Upper lobe of left lung (tissue), 6 donors: ENCODE measurements around the gene CD276. TPM values are rescaled to one million over a fixed set of nuclear protein-coding genes. Genes with fewer than 3 reads are reported as not detected.
A peak's percentile ranks its signal among the peaks of the same experiment; 100 is the strongest.

ENCODE experiments used
- ATAC-seq, 2 donors: fragments of 200-7000 bp; cut with Tn5 transposase; one replicate each; pipeline ENCODE4 v1.9.1; 2022; ENCODE audit warnings: mild to moderate bottlenecking in 2 of 2, moderate library complexity in 2 of 2; ENCODE audit not compliant: low FRiP score in 2 of 2
- DNase-seq, 2 donors: peaks; one replicate each; pipeline ENCODE4 v3.0.0-alpha.2; 2019 to 2020
- H3K27ac ChIP-seq, 4 donors: fragments of 200-600 bp; sonication (generic); one replicate each; pipeline ENCODE4 v1.5.1; 2016 to 2019
- H3K27me3 ChIP-seq, 4 donors: fragments of 200-600 bp; sonication (generic); one replicate each; pipeline ENCODE4 v1.5.1; 2017 to 2019
- H3K36me3 ChIP-seq, 4 donors: fragments of 200-600 bp; sonication (generic); one replicate each; pipeline ENCODE4 v1.5.1; 2016 to 2019
- H3K4me1 ChIP-seq, 4 donors: fragments of 200-600 bp; sonication (generic); one replicate each; pipeline ENCODE4 v1.5.1; 2018 to 2019
- H3K4me3 ChIP-seq, 4 donors: fragments of 200-600 bp; sonication (generic); one replicate each; pipeline ENCODE4 v1.5.1; 2017 to 2019; ENCODE audit warnings: mild to moderate bottlenecking in 2 of 4, moderate library complexity in 1 of 4
- H3K9me3 ChIP-seq, 4 donors: fragments of 200-600 bp; sonication (generic); one replicate each; pipeline ENCODE4 v1.5.1; 2018 to 2019
- EP300 ChIP-seq, 4 donors: sonication (generic); formaldehyde crosslinking; IDR thresholded peaks; one replicate each; pipeline ENCODE4 v1.5.1; 2017; ENCODE audit warnings: antibody characterized with exemption in 4 of 4, control low read depth in 2 of 4
- POLR2A ChIP-seq, 4 donors: fragments of 450-650 bp; IDR thresholded peaks; one replicate each; pipeline ENCODE4 v1.5.1; 2016 to 2017; ENCODE audit warnings: antibody characterized with exemption in 4 of 4, mild to moderate bottlenecking in 2 of 4
- POLR2AphosphoS5 ChIP-seq, 2 donors: sonication (generic); formaldehyde crosslinking; IDR thresholded peaks; one replicate each; pipeline ENCODE4 v1.5.1; 2017; ENCODE audit warnings: antibody characterized with exemption in 2 of 2
- WGBS, 2 donors: methylation state at CpG; one replicate each; pipeline ENCODE4 v1.1.5; 2017 to 2018; 5-methylcytosine and 5-hydroxymethylcytosine counted together
- total RNA-seq, 6 donors: library from RNA; depleted of rRNA in 4 of 6; stranded (reverse); fragments of >200 nt in 4 of 6; gene quantifications; one replicate each; pipeline versions ENCODE4 v1.1.0 to v1.2.1, GENCODE V29; 2016 to 2021
- TF ChIP-seq, protein P1 (sequence below), 6 experiments: fragments of 450-650 bp in 4 of 6; fragments of 200-600 bp in 2 of 6; sonication (generic) in 2 of 6; IDR thresholded peaks; one replicate each; pipeline ENCODE4 v1.5.1; 2016 to 2019; ENCODE audit warnings: antibody characterized with exemption in 6 of 6
- donor health status: DM: no; HTN: no; CAD: no; lungs with moderate emphysema.
- donor health status: DM: no; HTN: yes; CAD: no; lungs with severe emphysema.

Gene CD276
- total RNA-seq, 6 donors from 2014 or later = 32.2 to 83.6 (median 65.8) TPM

DNA sequence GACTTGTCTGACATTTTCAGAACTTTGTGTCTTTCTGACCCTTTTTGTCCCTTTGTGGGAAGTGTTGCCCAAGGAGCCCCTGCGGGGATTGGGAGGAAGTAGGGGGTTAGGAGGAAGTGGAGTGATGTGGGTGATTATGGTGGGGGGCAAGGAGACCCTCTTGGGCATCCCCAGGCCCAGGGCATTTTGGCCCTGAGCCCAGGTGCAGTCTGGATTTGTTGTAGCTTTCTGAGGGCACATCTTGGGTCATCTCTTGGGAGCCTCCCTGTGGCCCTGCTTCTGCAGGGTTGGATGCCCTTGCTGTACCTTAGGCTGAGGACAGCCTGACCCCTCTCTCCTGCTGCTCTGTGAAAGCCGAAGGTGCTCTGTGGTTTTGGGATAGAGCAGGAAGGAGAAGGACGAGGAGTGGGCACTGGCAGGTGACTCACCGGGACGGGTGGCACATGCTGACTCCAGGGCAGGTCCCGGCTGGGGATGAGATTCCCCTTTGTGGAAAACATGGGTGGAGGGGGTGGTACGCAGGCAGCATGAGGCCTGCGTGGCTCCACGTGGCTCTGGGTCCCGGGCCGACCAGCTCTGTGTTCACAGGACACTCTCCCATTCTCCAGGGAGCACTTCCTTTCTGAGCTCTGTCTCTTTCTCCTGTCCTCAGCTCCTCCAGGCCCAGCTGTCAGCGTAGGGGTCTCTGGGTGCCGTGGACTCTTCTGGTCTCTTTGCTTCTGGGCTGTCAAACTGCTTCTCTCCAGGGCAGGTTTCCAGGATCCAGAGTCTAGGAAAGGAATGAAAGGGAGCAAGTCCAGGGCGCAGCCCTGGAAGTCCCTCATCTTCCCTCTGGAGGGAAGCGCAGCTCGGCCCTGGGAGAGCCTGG is 11.8 kb downstream of the CD276 start:
- no peak overlapping the region for H3K27ac ChIP-seq
- WGBS, 2 donors = 77 to 80% methylated on average over 13 to 16 of the region's 16 CpGs

DNA sequence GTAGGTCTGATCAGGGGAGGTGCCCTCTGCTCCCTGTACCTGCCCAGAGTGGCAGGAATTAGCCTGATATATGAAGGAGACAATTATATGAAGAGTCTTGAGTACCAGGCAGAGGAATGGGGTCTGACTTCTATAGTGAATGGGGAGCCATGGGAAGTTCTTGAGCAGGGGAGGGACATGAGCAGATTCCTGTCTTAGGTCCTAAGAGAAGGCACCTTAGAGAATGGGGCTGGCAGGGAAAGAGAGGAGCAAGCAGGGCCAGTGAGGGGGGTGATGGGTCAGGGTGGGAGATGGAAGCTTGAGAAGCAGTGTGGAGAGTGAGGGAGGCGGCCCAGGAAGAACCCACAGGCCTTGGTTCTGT is 12.4 kb downstream of the CD276 start:
- Histone ChIP-seq H3K36me3 (no peaks in the 10 kb centered on the region), H3K27ac (peak overlapping the region in 1 of 4 donors; percentile 22), H3K4me3 (no peak overlapping the region), H3K4me1 (peaks cover 25 to 32% (median 27%) of the 10 kb centered on the region in 4 donors), H3K27me3 (no peaks in the 10 kb centered on the region), H3K9me3 (no peaks in the 10 kb centered on the region)
- no peak for ATAC-seq
- TF ChIP-seq EP300 (IDR thresholded peaks at IDR 0.05) (no peak), POLR2A (IDR thresholded peaks at IDR 0.05) (no peak), POLR2AphosphoS5 (IDR thresholded peaks at IDR 0.05) (no peak)
- TF ChIP-seq, protein P1, sequence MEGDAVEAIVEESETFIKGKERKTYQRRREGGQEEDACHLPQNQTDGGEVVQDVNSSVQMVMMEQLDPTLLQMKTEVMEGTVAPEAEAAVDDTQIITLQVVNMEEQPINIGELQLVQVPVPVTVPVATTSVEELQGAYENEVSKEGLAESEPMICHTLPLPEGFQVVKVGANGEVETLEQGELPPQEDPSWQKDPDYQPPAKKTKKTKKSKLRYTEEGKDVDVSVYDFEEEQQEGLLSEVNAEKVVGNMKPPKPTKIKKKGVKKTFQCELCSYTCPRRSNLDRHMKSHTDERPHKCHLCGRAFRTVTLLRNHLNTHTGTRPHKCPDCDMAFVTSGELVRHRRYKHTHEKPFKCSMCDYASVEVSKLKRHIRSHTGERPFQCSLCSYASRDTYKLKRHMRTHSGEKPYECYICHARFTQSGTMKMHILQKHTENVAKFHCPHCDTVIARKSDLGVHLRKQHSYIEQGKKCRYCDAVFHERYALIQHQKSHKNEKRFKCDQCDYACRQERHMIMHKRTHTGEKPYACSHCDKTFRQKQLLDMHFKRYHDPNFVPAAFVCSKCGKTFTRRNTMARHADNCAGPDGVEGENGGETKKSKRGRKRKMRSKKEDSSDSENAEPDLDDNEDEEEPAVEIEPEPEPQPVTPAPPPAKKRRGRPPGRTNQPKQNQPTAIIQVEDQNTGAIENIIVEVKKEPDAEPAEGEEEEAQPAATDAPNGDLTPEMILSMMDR (IDR thresholded peaks at IDR 0.05) = no peak
- no peak for DNase-seq
- 25 to 44% methylated on average over 1 of the region's 1 CpG for WGBS, 2 donors

More for the DNA sequence above, 11.8 kb downstream of the CD276 start:
- Histone ChIP-seq H3K27me3 (no peaks in the 10 kb centered on the region), H3K4me3 (no peak overlapping the region), H3K4me1 (peaks cover 25 to 38% (median 29%) of the 10 kb centered on the region in 4 donors), H3K36me3 (no peaks in the 10 kb centered on the region), H3K9me3 (no peaks in the 10 kb centered on the region)
- DNase-seq (peak in 1 of 2 donors; percentile 51), ATAC-seq (no peak)
- TF ChIP-seq, protein P1 (IDR thresholded peaks at IDR 0.05) = no peak
- TF ChIP-seq POLR2AphosphoS5 (IDR thresholded peaks at IDR 0.05) (no peak), EP300 (IDR thresholded peaks at IDR 0.05) (no peak), POLR2A (IDR thresholded peaks at IDR 0.05) (no peak)

DNA sequence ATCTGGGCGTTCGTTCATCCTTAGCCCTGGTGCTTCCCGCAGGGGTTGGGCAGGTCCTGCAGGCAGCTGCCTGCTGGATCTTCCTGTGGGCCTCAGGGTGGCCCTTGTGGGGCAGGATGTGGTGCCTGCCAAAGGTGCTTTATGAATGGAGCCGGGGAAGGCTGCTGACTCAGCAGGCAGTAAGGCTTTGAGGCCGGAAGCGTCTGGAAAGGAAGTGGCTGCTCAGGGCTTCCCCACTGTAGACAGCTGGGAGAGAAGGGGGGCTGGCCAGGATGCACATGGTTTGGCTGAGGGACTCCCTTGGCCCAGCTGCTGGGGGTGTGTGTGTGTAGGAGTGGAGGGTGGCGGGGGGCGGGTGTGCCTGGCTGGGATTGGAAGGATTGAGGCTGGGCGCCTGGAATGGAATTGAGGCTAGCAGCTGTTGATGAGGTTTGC is 12.9 kb downstream of the CD276 start:
- Histone ChIP-seq H3K36me3 (no peaks in the 10 kb centered on the region), H3K4me1 (peaks cover 25 to 31% (median 27%) of the 10 kb centered on the region in 4 donors), H3K27me3 (no peaks in the 10 kb centered on the region), H3K4me3 (no peak overlapping the region), H3K27ac (peak overlapping the region in 1 of 4 donors; percentile 22), H3K9me3 (no peaks in the 10 kb centered on the region)
- TF ChIP-seq EP300 (IDR thresholded peaks at IDR 0.05) (no peak), POLR2AphosphoS5 (IDR thresholded peaks at IDR 0.05) (peak; percentile 88 to 89), POLR2A (IDR thresholded peaks at IDR 0.05) (no peak)
- TF ChIP-seq, protein P1 (IDR thresholded peaks at IDR 0.05) = peak in 1 of 6 experiments; percentile 10
- peak; percentile 61 to 91 for DNase-seq
- whole genome bisulfite sequencing, 2 donors = 10 to 17% methylated on average over 7 to 9 of the region's 9 CpGs
- ATAC-seq = peak; percentile 86 to 92

DNA sequence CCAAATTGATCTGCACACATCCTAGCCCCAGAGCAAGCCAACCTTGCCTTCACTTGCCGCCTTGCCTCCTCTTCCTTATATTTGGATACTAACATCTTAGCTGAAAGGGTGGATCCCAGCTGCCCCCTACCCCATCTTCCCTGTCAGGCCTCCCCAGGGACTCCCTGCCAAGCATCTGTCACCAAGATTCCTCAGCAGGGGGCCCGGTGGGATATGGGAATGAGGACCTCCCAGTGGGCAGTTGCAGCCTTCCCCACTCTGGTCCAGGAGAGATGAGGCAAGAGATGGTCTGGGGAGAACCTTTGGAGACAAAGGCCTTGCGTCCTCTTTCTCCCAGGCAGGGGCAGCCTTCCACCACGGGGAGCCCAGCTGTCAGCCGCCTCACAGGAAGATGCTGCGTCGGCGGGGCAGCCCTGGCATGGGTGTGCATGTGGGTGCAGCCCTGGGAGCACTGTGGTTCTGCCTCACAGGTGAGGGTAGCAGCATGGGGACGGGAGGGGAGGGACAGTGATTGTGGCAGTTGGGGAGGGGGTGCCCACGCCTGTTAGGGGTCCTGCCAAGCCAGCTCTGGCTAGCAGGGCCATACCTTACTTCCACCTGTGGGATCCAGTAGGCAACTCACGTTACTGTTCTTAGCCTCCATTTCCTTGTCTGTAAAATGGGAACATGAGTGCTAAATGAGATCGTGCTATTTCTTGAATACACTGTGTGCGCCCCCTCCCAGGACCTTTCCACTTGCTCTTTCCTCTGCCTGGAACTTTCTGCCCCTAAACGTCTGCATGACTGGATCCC is 15.3 kb downstream of the CD276 start:
- DNase-seq (peak in 1 of 2 donors; percentile 67), ATAC-seq (no peak)
- Histone ChIP-seq H3K4me1 (peaks cover 19 to 29% (median 27%) of the 10 kb centered on the region in 4 donors), H3K27me3 (no peaks in the 10 kb centered on the region), H3K9me3 (no peaks in the 10 kb centered on the region), H3K27ac (no peak overlapping the region), H3K36me3 (peaks cover 0 to 11% (median 0%) of the 10 kb centered on the region in 4 donors), H3K4me3 (no peak overlapping the region)
- TF ChIP-seq EP300 (IDR thresholded peaks at IDR 0.05) (no peak), POLR2AphosphoS5 (IDR thresholded peaks at IDR 0.05) (no peak), POLR2A (IDR thresholded peaks at IDR 0.05) (no peak)
- TF ChIP-seq, protein P1 (IDR thresholded peaks at IDR 0.05) = no peak
- WGBS, 2 donors = 77 to 85% methylated on average over 9 to 14 of the region's 14 CpGs
